ENCODE data around the gene GTF2IRD1.
"Not testable (repeated sequence)": the region's sequence is repeated elsewhere in the genome, so short reads cannot be mapped to it uniquely, and the experiment has no call there.

GTF2IRD1 gene

DNA sequence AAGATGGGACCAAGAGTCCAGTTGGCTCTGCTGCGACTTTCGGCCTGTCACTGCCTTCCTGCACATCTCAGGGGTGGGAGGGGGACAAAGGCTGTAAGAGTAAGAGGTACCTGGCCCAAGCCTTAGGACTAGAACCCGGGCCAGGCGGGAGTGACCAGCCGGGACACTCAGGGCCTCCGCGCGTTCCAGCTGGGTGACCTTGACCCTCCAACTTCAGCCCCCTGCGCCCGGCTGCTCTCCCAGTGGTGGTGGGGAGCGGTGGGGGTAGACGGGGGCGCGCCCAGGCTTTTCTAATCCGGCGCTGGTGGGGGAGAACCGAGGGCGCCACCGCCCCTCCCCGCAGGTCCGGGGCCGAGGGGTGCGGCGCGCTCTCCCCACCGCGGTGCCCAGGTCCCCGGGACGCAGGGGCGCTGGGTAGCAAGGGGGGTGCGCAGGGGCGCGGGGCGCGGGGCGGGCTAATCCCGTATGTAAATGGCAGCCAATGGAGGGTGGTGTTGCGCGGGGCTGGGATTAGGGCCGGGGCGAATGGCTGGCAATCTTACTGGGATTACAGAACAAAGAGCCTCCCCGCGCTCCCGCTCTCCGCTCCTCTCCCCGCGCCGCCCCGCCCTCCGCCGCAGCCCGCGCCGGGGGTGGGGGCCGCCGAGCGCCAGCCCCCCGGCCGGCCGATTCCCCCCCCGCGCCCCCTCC lies at the start of gene GTF2IRD1:
Gene GTF2IRD1 (plus strand): TSS at position 585 of the 690 bp plus-strand sequence. CDS start 54,175 bp downstream, outside the sequence.
- peak in 10 of 14 donors; percentile 33 to 78 (median 59) for DNase-seq

GRCh38 chr7:74404388-74404700 lies 49.4 kb upstream of the GTF2IRD1 start:
- no peak for DNase-seq

DNA sequence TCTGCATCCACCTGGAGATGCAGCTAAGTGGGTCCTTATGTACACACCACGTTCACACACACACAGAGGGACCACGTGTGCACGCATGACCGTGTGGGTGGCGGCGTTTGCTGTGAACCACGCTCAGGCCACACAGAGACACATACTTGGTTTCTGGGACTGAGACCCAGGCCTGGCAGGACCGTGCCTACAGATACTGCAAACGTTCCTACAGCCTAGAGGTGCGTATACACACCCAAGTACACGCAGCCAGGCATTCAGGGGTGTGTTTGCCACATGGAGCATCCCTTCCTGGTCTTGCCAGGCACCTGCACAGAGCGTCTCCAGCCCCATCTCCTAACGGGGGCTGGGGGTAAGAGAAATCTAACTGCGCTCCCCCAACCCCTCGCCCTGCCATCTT lies 49.0 kb upstream of the GTF2IRD1 start:
- no peak for DNase-seq

DNA sequence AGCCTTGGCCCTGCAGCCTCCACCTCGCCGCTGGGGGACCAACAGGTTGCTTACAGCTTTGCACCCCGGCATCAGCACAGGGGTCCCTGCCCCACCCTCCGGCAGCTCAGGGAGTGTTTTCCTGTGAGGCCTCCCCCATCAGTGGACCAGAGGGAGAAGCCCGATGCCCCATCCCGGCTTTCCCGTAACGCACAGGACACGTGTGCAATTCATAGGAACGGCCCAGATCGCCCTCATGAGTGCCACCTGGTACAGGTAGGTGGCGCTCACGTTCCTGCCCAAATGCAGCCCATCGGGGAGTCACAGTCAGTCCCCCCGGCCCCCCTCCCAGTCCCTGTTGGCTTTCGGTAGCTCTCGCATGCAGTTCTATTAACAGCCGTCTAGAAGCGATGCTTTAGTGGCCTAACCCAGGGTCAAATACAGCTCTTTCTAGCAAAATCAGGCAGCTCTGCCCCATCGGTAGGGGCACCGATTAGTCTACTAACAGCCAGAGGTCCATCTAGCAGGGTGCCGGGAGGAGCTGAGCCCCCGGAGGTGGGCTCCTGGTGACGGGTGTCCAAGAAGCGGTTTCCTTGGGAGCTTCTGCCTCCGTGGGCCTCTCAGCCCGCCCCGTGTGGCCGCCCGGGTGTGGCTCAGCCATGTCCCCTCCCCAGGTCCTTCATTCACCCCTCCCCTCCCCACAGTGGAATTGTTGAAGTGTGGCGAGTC lies 48.4 kb upstream of the GTF2IRD1 start:
- DNase-seq: no peak

- no peak for DNase-seq
Measured at GRCh38 chr7:74405899-74406512, 47.7 kb upstream of the GTF2IRD1 start.

GRCh38 chr7:74407958-74408357 lies 45.7 kb upstream of the GTF2IRD1 start:
- DNase-seq: no peak

GRCh38 chr7:74409571-74409970 lies 44.1 kb upstream of the GTF2IRD1 start:
- DNase-seq: no peak

GRCh38 chr7:74410772-74411171 lies 42.9 kb upstream of the GTF2IRD1 start:
- DNase-seq: no peak

- DNase-seq: not testable (repeated sequence)
Measured at GRCh38 chr7:74411571-74411970, 42.1 kb upstream of the GTF2IRD1 start.

- no peak for DNase-seq
Measured at GRCh38 chr7:74412056-74412455, 41.6 kb upstream of the GTF2IRD1 start.

DNA sequence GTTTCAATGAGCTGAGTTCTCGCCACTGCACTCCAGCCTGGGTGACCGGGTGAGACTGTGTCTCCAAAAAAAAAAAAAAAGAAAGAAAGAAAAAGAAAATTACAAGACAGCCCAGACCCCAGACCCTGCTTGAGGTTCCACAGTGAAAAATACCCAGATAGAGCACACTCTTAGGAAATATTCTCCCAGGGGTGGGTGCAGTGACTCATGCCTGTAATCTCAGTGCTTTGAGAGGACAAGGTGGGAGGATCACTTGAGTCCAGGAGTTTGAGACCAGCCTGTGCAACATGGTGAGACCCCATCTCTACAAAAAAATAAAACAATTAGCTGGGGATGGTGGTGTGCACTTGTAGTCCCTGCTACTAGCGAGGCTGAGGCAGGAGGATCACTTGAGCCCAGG lies 41.1 kb upstream of the GTF2IRD1 start:
- DNase-seq: no peak

GRCh38 chr7:74414595-74415333 lies 38.9 kb upstream of the GTF2IRD1 start:
- not testable (repeated sequence) for DNase-seq

DNA sequence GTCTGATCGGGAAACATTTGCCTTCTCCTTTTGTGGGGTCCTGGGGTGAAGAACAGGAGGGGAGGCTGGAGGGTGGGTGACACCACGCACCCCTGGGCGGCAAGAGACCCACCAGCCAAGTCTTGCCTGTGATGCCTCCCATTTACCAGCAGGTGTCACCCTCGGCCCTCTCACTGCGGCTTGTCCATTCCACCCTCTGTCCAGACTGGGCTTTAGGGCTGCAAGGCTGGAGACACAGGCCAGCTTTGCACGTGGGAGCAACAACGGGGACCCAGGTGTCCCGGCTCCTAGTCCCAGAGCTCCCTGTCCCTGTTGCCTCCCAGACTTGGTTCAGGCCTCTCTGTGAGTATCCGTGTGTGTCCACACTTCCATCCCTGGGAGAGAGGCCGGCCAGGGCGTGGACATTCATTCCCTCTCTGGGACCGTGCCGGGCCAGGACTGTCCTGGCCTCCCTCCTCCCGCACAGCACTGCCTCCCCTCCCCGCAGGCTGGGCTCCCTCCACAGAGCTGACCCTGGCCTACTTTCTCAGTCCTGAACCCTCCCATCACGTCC lies 36.2 kb upstream of the GTF2IRD1 start:
- peak in 12 of 14 donors; percentile 21 to 74 (median 49) for DNase-seq

DNA sequence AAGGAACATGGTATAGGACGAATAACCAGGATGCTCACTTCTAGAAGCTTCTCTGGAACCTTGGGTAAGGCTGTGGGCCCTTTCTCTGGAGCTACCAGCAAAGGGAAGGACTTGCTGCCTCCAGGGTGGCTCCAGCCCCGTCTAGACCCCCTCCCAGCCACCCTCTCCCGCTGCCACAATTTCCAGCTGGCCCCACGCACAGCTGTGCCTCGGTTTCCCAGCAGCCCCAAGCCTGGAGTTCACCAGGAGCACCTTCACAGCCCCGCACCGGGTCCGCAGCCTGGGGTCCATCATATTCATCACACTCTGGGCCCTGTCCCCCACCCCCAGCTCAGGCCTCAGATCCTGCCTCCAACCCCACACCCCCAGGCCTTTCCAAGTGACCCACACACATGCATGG lies 35.6 kb upstream of the GTF2IRD1 start:
- DNase-seq: no peak

- DNase-seq: no peak
Measured at GRCh38 chr7:74418538-74418937, 35.2 kb upstream of the GTF2IRD1 start.

DNA sequence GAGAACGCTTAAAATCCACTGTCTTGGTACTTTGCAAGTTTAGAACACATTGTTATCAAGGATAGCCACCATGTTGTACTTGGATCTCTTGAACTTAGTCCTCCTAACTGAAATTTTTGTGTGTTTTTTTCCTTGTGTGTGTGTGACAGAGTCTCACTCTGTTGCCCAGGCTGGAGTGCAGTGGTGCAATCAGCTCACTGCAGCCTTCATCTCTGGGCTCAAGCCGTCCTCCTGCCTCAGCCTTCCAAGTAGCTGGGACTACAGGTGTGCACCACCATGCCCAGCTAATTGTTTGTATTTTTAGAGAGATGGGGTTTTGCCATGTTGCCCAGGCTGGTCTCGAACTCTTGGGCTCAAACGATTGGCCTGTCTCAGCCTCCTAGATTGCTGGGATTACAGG lies 34.5 kb upstream of the GTF2IRD1 start:
- DNase-seq: not testable (repeated sequence)

GRCh38 chr7:74420006-74420405 lies 33.7 kb upstream of the GTF2IRD1 start:
- no peak for DNase-seq

DNA sequence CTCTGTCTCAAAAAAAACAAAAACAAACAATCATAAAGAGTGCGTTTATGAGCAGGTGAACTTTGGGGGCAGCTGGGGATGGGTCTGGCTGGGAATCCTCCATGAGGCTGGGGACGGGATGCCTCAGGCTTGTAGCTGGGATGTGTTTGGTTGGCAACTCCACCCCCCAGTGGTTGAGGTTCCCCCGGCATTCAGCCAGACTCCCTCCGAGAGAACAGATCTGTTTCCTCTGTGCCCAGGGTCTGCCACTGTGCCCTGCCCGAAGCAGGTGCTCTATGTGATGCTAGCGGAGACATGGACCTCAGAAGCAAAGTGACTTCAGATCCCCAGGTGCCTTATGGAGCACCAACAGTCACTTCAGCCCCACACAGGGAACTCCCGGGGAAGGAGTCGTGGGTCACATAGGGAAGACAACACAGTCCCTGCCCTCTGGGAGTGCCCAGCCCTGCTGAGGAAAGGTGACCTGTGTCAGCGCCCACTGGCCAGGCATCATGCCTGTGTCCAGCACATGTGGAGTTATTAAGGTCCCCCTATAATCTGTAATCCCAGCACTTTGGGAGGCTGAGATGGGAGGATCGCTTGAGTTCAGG lies 29.3 kb upstream of the GTF2IRD1 start:
- no peak for DNase-seq

GRCh38 chr7:74428023-74428422 lies 25.7 kb upstream of the GTF2IRD1 start:
- DNase-seq: no peak

DNA sequence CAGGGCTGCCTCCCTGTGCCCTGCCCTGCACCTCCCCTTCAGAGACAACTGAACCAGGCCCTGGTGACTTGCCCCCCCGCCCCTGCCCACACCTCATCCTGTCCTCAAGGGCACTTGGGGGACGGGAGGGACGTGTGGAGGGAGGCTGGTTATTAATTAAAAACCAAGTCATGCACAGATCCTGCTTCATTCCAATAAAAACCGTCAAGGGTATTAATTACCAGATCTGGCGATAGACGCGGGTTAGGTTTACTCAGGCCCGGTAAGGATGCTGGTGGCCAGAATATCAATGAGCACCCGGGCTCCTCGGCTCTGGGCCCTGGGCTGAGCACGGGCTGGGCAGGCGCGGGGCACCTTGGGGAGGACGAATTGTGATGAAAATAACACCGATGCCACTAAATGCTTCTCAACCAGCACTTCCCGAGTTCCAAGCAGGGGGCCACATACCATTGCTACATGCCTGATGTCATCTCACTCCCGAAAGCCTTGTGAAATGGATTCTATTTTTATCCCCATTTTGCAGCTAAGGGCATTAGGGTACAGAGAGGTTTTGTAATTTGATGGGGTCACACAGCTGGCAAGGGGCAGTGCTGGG lies 24.5 kb upstream of the GTF2IRD1 start:
- peak in 1 of 14 donors; percentile 4 for DNase-seq

DNA sequence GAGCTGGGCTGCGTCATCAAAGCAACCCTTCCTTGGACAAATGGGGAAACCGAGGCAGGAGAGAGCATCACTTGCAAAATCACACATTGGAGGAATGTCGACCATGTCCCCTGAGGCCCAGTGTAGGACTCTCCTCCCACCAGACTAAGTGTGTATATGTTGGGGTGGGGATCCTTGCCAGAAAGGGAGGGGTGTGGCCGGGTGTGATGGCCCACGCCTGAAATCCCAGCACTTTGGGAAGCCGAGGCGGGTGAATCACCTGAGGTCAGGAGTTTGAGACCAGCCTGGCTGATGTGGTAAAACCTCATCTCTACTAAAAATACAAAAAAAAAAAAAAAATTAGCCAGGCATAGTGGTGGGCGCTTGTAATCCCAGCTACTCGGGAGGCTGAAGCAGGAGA lies 23.3 kb upstream of the GTF2IRD1 start:
- not testable (repeated sequence) for DNase-seq

GRCh38 chr7:74430961-74431466 lies 22.7 kb upstream of the GTF2IRD1 start:
- peak in 1 of 14 donors; percentile 17 for DNase-seq
